Neuronal stem cell (in vitro differentiated cells): Measurements from ENCODE around the gene RANBP3L.

Experiments
- DNase-seq: peaks from one replicate; pipeline ENCODE4 v3.0.0-alpha.2; 2013; ENCODE audit warnings: low spot score
- H2AFZ ChIP-seq: one replicate; pipeline ENCODE4 v1.6.1; 2013; ENCODE audit warnings: mild to moderate bottlenecking, low read length, inconsistent platforms
- H2AK5ac ChIP-seq: 2 replicates; pipeline ENCODE4 v1.6.1; 2013; ENCODE audit warnings: low read depth, mild to moderate bottlenecking, inconsistent platforms, low read length, moderate library complexity, mixed read lengths
- H2BK120ac ChIP-seq: 2 replicates; pipeline ENCODE4 v1.6.1; 2013; ENCODE audit warnings: low read depth, mild to moderate bottlenecking, inconsistent platforms, low read length, moderate library complexity, mixed read lengths
- H2BK12ac ChIP-seq: one replicate; pipeline ENCODE4 v1.6.1; 2013; ENCODE audit warnings: low read length, inconsistent platforms
- H2BK15ac ChIP-seq: 2 replicates; pipeline ENCODE4 v1.6.1; 2013; ENCODE audit warnings: mild to moderate bottlenecking, low read length, inconsistent platforms, mixed read lengths
- H2BK5ac ChIP-seq: one replicate; pipeline ENCODE4 v1.6.1; 2013; ENCODE audit warnings: inconsistent platforms, mild to moderate bottlenecking, low read length, moderate library complexity
- H3K14ac ChIP-seq: one replicate; pipeline ENCODE4 v1.6.1; 2013; ENCODE audit warnings: low read length, inconsistent platforms
- H3K18ac ChIP-seq: 2 replicates; pipeline ENCODE4 v1.6.1; 2013; ENCODE audit warnings: low read length, inconsistent platforms
- H3K23ac ChIP-seq: 2 replicates; pipeline ENCODE4 v1.6.1; 2013; ENCODE audit warnings: low read depth, mild to moderate bottlenecking, mixed read lengths, low read length, inconsistent platforms; ENCODE audit not compliant: poor library complexity
- H3K27ac ChIP-seq: replicated peaks from 3 replicates; pipeline ENCODE4 v1.5.1; 2013; ENCODE audit warnings: low read length, inconsistent platforms
- H3K27me3 ChIP-seq, 3 experiments: 2 replicates each; pipeline ENCODE4 v1.6.1; 2013; ENCODE audit warnings: low read length in 3 of 3, mild to moderate bottlenecking in 2 of 3, inconsistent platforms in 1 of 3, low read depth in 1 of 3, mixed read lengths in 1 of 3, moderate library complexity in 1 of 3; ENCODE audit not compliant: control insufficient read depth in 3 of 3, insufficient read depth in 3 of 3
- H3K36me3 ChIP-seq, 2 donors: replicated peaks in 1 of 2; 2 replicates each; pipeline ENCODE4 v1.6.1; 2013; ENCODE audit warnings: low read length in 2 of 2; ENCODE audit not compliant: control insufficient read depth in 2 of 2, insufficient read depth in 2 of 2
- H3K4ac ChIP-seq: 2 replicates; pipeline ENCODE4 v1.6.1; 2013; ENCODE audit warnings: inconsistent platforms, mild to moderate bottlenecking, low read length, moderate library complexity
- H3K4me1 ChIP-seq, 2 donors: 1 replicate in 1 of 2; 2 replicates in 1 of 2; pipeline ENCODE4 v1.6.1; 2013; ENCODE audit warnings: low read length in 2 of 2, low read depth in 1 of 2; ENCODE audit not compliant: control insufficient read depth in 2 of 2, insufficient read depth in 1 of 2
- H3K4me2 ChIP-seq: one replicate; pipeline ENCODE4 v1.6.1; 2013; ENCODE audit warnings: mild to moderate bottlenecking, low read length, inconsistent platforms; ENCODE audit not compliant: insufficient read depth, poor library complexity, severe bottlenecking
- H3K4me3 ChIP-seq, 2 donors: 2 replicates each; pipeline ENCODE4 v1.5.1; 2013; ENCODE audit warnings: low read length in 2 of 2, mild to moderate bottlenecking in 2 of 2, inconsistent platforms in 1 of 2, moderate library complexity in 1 of 2
- H3K79me1 ChIP-seq: one replicate; pipeline ENCODE4 v1.6.1; 2013; ENCODE audit warnings: low read depth, mild to moderate bottlenecking, inconsistent platforms, low read length, moderate library complexity
- H3K9ac ChIP-seq: one replicate; pipeline ENCODE4 v1.6.1; 2013; ENCODE audit warnings: mild to moderate bottlenecking, low read depth, low read length, inconsistent platforms; ENCODE audit not compliant: poor library complexity
- H3K9me3 ChIP-seq, 2 donors: replicated peaks in 1 of 2; 2 replicates each; pipeline versions ENCODE3 to v1.6.1; 2013; ENCODE audit warnings: low read length in 2 of 2, mild to moderate bottlenecking in 2 of 2, inconsistent platforms in 1 of 2, low read depth in 1 of 2, mixed read lengths in 1 of 2, moderate library complexity in 1 of 2; ENCODE audit not compliant: control insufficient read depth in 2 of 2, insufficient read depth in 1 of 2
- H4K8ac ChIP-seq: one replicate; pipeline ENCODE4 v1.6.1; 2013; ENCODE audit warnings: low read depth, mild to moderate bottlenecking, inconsistent platforms, low read length, moderate library complexity
- H4K91ac ChIP-seq: one replicate; pipeline ENCODE4 v1.6.1; 2013; ENCODE audit warnings: low read length, low read depth, mild to moderate bottlenecking, inconsistent platforms; ENCODE audit not compliant: poor library complexity
- WGBS, 2 donors: extraction: QIAGEN DNeasy Blood & Tissue Kit; methylation state at CpG; one replicate each; pipeline ENCODE4 v1.1.7; 2013; ENCODE audit warnings: missing lambda C conversion rate in 2 of 2, mixed read lengths in 1 of 2; ENCODE audit not compliant: insufficient read length in 2 of 2, insufficient replicate concordance in 1 of 2; ENCODE audit errors: extremely low coverage in 2 of 2; 5-methylcytosine and 5-hydroxymethylcytosine counted together

Gene RANBP3L

GRCh38 chr5:36239370-36240293 is 62.1 kb downstream of the RANBP3L start:
- Histone ChIP-seq H3K4me1 (peaks cover 1 to 23% of the 10 kb centered on the region in 2 donors), H3K9ac (no peak overlapping the region), H2BK120ac (no peak overlapping the region), H3K36me3 (no peaks in the 10 kb centered on the region), H3K27me3 (no peaks in the 10 kb centered on the region), H2BK5ac (no peak overlapping the region), H3K23ac (no peak overlapping the region), H3K27ac (no peak overlapping the region), H4K8ac (no peak overlapping the region), H3K4me2 (no peak overlapping the region), H3K4ac (no peak overlapping the region), H2BK15ac (no peak overlapping the region), H2AFZ (no peak overlapping the region), H3K9me3 (peaks cover 5 to 12% of the 10 kb centered on the region in 2 donors), H2BK12ac (no peak overlapping the region), H3K18ac (no peak overlapping the region), H3K4me3 (peak overlapping the region in 1 of 2 donors; percentile 85), H3K79me1 (no peaks in the 10 kb centered on the region), H3K14ac (no peak overlapping the region), H2AK5ac (no peak overlapping the region), H4K91ac (no peak overlapping the region)
- DNase-seq: no peak
- no CpG with 5 or more reads among the region's 4 CpGs for WGBS, 2 donors

DNA sequence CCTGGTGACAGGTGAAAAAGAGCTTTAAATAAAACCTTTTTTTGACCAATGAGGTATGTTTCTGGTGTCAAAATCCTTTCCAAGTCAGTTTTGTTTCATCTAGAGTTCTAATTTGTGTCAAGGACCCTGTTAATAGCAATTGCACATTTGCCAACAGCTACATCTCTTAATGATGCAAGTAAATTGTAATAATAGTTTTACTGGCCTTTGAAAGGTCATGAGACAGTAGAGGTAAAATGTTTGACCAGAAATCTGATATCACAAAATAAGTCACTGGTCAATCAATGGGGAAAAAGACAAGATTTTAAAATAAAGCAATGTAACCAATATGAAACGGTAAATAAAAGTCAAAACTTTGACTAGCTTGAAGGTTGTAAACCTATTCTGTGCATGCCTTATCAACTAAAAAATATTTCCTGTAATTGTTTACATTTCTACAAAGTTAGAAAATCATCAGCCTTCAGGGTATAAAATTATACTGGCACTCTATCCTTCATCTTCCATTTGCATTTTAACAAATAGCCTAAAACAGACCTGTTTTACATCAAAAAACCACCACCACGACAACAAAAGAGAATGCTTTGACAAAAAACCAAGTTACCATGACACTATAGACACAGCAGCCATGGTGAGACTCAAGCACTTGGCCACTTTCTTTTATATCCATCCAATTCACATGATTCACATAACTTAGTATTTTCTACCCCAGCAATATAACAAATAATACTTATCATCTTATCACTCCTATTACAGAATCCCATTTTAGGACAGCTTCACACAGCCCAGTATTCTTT is 63.0 kb downstream of the RANBP3L start:
- Histone ChIP-seq H2BK120ac (no peak overlapping the region), H3K4me2 (no peak overlapping the region), H4K8ac (no peak overlapping the region), H3K14ac (no peak overlapping the region), H3K27ac (no peak overlapping the region), H3K79me1 (no peaks in the 10 kb centered on the region), H2BK5ac (no peak overlapping the region), H2BK12ac (no peak overlapping the region), H3K9ac (no peak overlapping the region), H3K9me3 (peaks cover 5 to 12% of the 10 kb centered on the region in 2 donors), H3K36me3 (no peaks in the 10 kb centered on the region), H3K4ac (no peak overlapping the region), H2BK15ac (no peak overlapping the region), H3K4me1 (peaks cover 1 to 23% of the 10 kb centered on the region in 2 donors), H2AK5ac (no peak overlapping the region), H3K18ac (no peak overlapping the region), H3K4me3 (peak overlapping the region in 1 of 2 donors; percentile 85), H4K91ac (no peak overlapping the region), H3K23ac (no peak overlapping the region), H2AFZ (no peak overlapping the region), H3K27me3 (no peaks in the 10 kb centered on the region)
- WGBS, 2 donors: no CpG with 5 or more reads among the region's 2 CpGs
- DNase-seq: no peak

DNA sequence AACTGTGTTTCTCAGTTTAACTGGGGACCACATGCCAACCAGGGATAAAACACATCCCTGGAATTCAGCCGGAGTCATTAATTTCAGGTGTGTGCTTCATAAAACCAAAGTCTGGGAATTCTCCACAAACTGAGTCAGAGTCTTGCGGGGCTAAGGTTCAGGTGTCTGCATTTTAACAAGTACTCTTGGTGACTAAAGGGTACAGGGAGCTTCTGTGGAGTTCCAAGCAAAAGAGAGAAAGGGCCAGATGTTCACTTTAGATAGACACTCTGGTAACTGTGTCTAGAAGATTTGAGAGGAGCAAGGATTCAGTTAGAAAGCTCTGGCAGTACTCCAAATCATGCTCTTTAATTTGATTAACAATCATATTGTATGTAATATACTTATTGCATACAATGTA is 64.0 kb downstream of the RANBP3L start:
- no peak overlapping the region for H3K4ac ChIP-seq
- H3K9ac ChIP-seq: no peak overlapping the region
- H4K8ac ChIP-seq: no peak overlapping the region
- no peaks in the 10 kb centered on the region for H3K36me3 ChIP-seq
- H3K14ac ChIP-seq: no peak overlapping the region
- H2BK15ac ChIP-seq: no peak overlapping the region
- no peak overlapping the region for H2AK5ac ChIP-seq
- no peak overlapping the region for H3K23ac ChIP-seq
- H3K4me2 ChIP-seq: no peak overlapping the region
- no peak overlapping the region for H3K27ac ChIP-seq
- no peaks in the 10 kb centered on the region for H3K27me3 ChIP-seq
- no peak overlapping the region for H3K18ac ChIP-seq
- H3K4me3 ChIP-seq: no peak overlapping the region
- H2BK12ac ChIP-seq: no peak overlapping the region
- H3K9me3 ChIP-seq: peaks cover 3% of the 10 kb centered on the region in 2 donors
- WGBS, 2 donors: no CpG with 5 or more reads among the region's 2 CpGs
- no peak overlapping the region for H4K91ac ChIP-seq
- no peaks in the 10 kb centered on the region for H3K79me1 ChIP-seq
- DNase-seq: no peak
- H2AFZ ChIP-seq: no peak overlapping the region
- no peak overlapping the region for H2BK120ac ChIP-seq
- no peak overlapping the region for H2BK5ac ChIP-seq
- peaks cover 1 to 23% of the 10 kb centered on the region in 2 donors for H3K4me1 ChIP-seq

GRCh38 chr5:36236801-36237200 is 64.9 kb downstream of the RANBP3L start:
- no peaks in the 10 kb centered on the region for H3K9me3 ChIP-seq
- H2BK12ac ChIP-seq: no peak overlapping the region
- no peak for DNase-seq
- no peak overlapping the region for H2AK5ac ChIP-seq
- no peak overlapping the region for H3K4me2 ChIP-seq
- no peak overlapping the region for H3K27ac ChIP-seq
- no peak overlapping the region for H3K18ac ChIP-seq
- H3K27me3 ChIP-seq: no peaks in the 10 kb centered on the region
- no peaks in the 10 kb centered on the region for H3K36me3 ChIP-seq
- no peak overlapping the region for H3K9ac ChIP-seq
- no peak overlapping the region for H3K23ac ChIP-seq
- H2BK5ac ChIP-seq: no peak overlapping the region
- no peak overlapping the region for H3K14ac ChIP-seq
- no peak overlapping the region for H4K91ac ChIP-seq
- H3K79me1 ChIP-seq: no peaks in the 10 kb centered on the region
- H4K8ac ChIP-seq: no peak overlapping the region
- no peak overlapping the region for H2AFZ ChIP-seq
- no peak overlapping the region for H3K4me3 ChIP-seq
- H2BK15ac ChIP-seq: no peak overlapping the region
- H3K4me1 ChIP-seq: peaks cover 1 to 21% of the 10 kb centered on the region in 2 donors
- no peak overlapping the region for H2BK120ac ChIP-seq
- no peak overlapping the region for H3K4ac ChIP-seq
